B cell (primary cell): ENCODE measurements around the gene RBM4B. TPM values are rescaled to one million over a fixed set of nuclear protein-coding genes. Genes with fewer than 3 reads are reported as not detected.
A peak's percentile ranks its signal among the peaks of the same experiment; 100 is the strongest.
"Not testable (repeated sequence)": the region's sequence is repeated elsewhere in the genome, so short reads cannot be mapped to it uniquely, and the experiment has no call there.

Experiments
- ATAC-seq: fragments of 200-7000 bp; cut with Tn5 transposase; one replicate; pipeline ENCODE4 v1.10.0; 2021; ENCODE audit warnings: low read depth, mild to moderate bottlenecking, moderate number of reproducible peaks, moderate library complexity
- CTCF ChIA-PET: fragments of 350-600 bp; sonication (Branson Sonifier 250); formaldehyde crosslinking; loops from one replicate; lab custom pipeline; 2021; ENCODE audit warnings: antibody characterized with exemption, inconsistent platforms; lab: Charles Lee
- POLR2A ChIA-PET: fragments of 350-600 bp; sonication (Branson Sonifier 250); formaldehyde crosslinking; loops from one replicate; lab custom pipeline; 2021; ENCODE audit warnings: antibody characterized with exemption; lab: Charles Lee
- DNase-seq: peaks from one replicate; pipeline ENCODE4 v3.0.0; 2013
- H2AFZ ChIP-seq: 2 replicates; pipeline ENCODE4 v1.6.1; 2012; ENCODE audit warnings: mild to moderate bottlenecking, low read depth, low read length; ENCODE audit not compliant: insufficient read depth, poor library complexity, severe bottlenecking
- H3K27ac ChIP-seq, 2 donors: 1 replicate in 1 of 2; 2 replicates in 1 of 2; pipeline ENCODE4 v1.5.1; 2012 to 2013; ENCODE audit warnings: low read length in 2 of 2, mild to moderate bottlenecking in 2 of 2, moderate library complexity in 1 of 2
- H3K27me3 ChIP-seq, 4 experiments: fragments of 200-600 bp in 1 of 4; sonication (generic) in 1 of 4; replicated peaks in 1 of 4; 1 replicate in 2 of 4; 2 replicates in 2 of 4; pipeline versions ENCODE4 v1.6.1 to v1.7.0; 2013 to 2016; ENCODE audit warnings: low read length in 3 of 4, mild to moderate bottlenecking in 2 of 4, mixed read lengths in 1 of 4, moderate library complexity in 1 of 4; ENCODE audit not compliant: insufficient read depth in 4 of 4, control insufficient read depth in 3 of 4; ENCODE audit errors: control extremely low read depth in 1 of 4
- H3K36me3 ChIP-seq, 2 experiments: replicated peaks in 1 of 2; 1 replicate in 1 of 2; 2 replicates in 1 of 2; pipeline versions ENCODE4 v1.6.1 to v1.7.1; 2013; ENCODE audit warnings: low read length in 1 of 2; ENCODE audit not compliant: insufficient read depth in 2 of 2, control insufficient read depth in 1 of 2; ENCODE audit errors: control extremely low read depth in 1 of 2, extremely low read depth in 1 of 2
- H3K4me1 ChIP-seq, 2 donors: fragments of 200-600 bp in 1 of 2; sonication (generic) in 1 of 2; 1 replicate in 1 of 2; 2 replicates in 1 of 2; pipeline versions ENCODE4 v1.5.1 to v1.6.1; 2013 to 2017; ENCODE audit warnings: low read length in 2 of 2; ENCODE audit not compliant: control insufficient read depth in 2 of 2, insufficient read depth in 2 of 2
- H3K4me2 ChIP-seq: replicated peaks from 2 replicates; pipeline ENCODE3; 2012; ENCODE audit warnings: mild to moderate bottlenecking, low read depth, low read length; ENCODE audit not compliant: poor library complexity, severe bottlenecking
- H3K4me3 ChIP-seq, 5 experiments: fragments of 200-600 bp in 1 of 5; sonication (generic) in 1 of 5; 1 replicate in 3 of 5; 2 replicates in 2 of 5; pipeline versions ENCODE4 v1.5.1 to v1.7.0; 2011 to 2016; ENCODE audit warnings: low read length in 4 of 5, mild to moderate bottlenecking in 4 of 5, low read depth in 2 of 5, control low read depth in 1 of 5, moderate library complexity in 1 of 5; ENCODE audit not compliant: insufficient read depth in 1 of 5; ENCODE audit errors: control extremely low read depth in 1 of 5, extremely low read depth in 1 of 5
- H3K79me2 ChIP-seq: fragments of 200-600 bp; sonication (generic); one replicate; pipeline ENCODE4 v1.6.0; 2016; ENCODE audit warnings: low read length; ENCODE audit not compliant: control insufficient read depth, insufficient read depth
- H3K9ac ChIP-seq: fragments of 200-600 bp; sonication (generic); 2 replicates; pipeline ENCODE4 v1.6.1; 2017; ENCODE audit warnings: mild to moderate bottlenecking, low read length, moderate library complexity
- H3K9me3 ChIP-seq, 3 donors: one replicate each; pipeline versions ENCODE4 v1.6.1 to v1.7.1; 2013; ENCODE audit warnings: low read length in 2 of 3; ENCODE audit not compliant: control insufficient read depth in 2 of 3, insufficient read depth in 1 of 3; ENCODE audit errors: control extremely low read depth in 1 of 3
- H4K20me1 ChIP-seq: 2 replicates; pipeline ENCODE4 v1.6.0; 2012; ENCODE audit warnings: mild to moderate bottlenecking, low read length; ENCODE audit not compliant: insufficient read depth, control insufficient read depth, poor library complexity, severe bottlenecking
- H3K27ac Mint-ChIP-seq: one replicate; pipeline ENCODE4 v1.8.0; 2021; ENCODE audit warnings: mixed read lengths
- H3K27me3 Mint-ChIP-seq: one replicate; pipeline ENCODE4 v1.8.0; 2021; ENCODE audit warnings: mixed read lengths
- H3K4me1 Mint-ChIP-seq: one replicate; pipeline ENCODE4 v1.8.0; 2021; ENCODE audit warnings: mixed read lengths
- H3K4me3 Mint-ChIP-seq: one replicate; pipeline ENCODE4 v1.8.0; 2021; ENCODE audit warnings: mixed read lengths
- H3K9me3 Mint-ChIP-seq: one replicate; pipeline ENCODE4 v1.8.0; 2022; ENCODE audit warnings: mixed read lengths; ENCODE audit not compliant: insufficient read depth
- CTCF ChIP-seq: fragments of 200-600 bp; IDR thresholded peaks from one replicate; pipeline ENCODE4 v1.8.0; 2022; ENCODE audit warnings: antibody characterized with exemption, mild to moderate bottlenecking
- EZH2 ChIP-seq: IDR thresholded peaks from 2 replicates; pipeline ENCODE4 v1.6.1; 2012; ENCODE audit warnings: borderline replicate concordance, low read depth, mild to moderate bottlenecking, moderate library complexity, low read length; ENCODE audit not compliant: insufficient read depth, poor library complexity, severe bottlenecking
- WGBS: methylation state at CpG from one replicate; pipeline ENCODE4 v1.1.5; 2013; ENCODE audit warnings: missing lambda C conversion rate; ENCODE audit not compliant: insufficient coverage; 5-methylcytosine and 5-hydroxymethylcytosine counted together
- intact Hi-C: fragments of 100-400 bp; cut with micrococcal nuclease; formaldehyde crosslinking; loops from one replicate; pipeline ENCODE4 v1.10.0; 2022
- polyA plus RNA-seq: library from polyadenylated mRNA; depleted of rRNA; stranded (reverse); fragments of >200 nt; gene quantifications from 2 replicates; pipeline ENCODE4 v1.2.3, GENCODE V29; 2012
- total RNA-seq, 2 donors: library from RNA; stranded (reverse); fragments of 120-200 nt in 1 of 2; gene quantifications; 1 replicate in 1 of 2; 2 replicates in 1 of 2; pipeline versions ENCODE4 v1.2.3 to v1.2.4, GENCODE V29; 2013 to 2022

Gene RBM4B
- total and polyA plus RNA-seq, 2 donors (not counting 1 experiment from before 2014, with no cell fraction given) = 33.2 to 61.3 TPM

- ATAC-seq (no peak), DNase-seq (no peak)
- H3K9me3 Mint-ChIP-seq = no peaks in the 10 kb centered on the region
- CTCF ChIA-PET = interaction anchor here (0.9 to 2.1 kb wide), 2 partner anchors 15 to 25 kb away, joined by 3 to 6 read pairs; partner anchors contain the start of gene RBM14
- no CpG with 5 or more reads among the region's 3 CpGs for WGBS
- Histone ChIP-seq H2AFZ (no peak overlapping the region), H3K9ac (peak overlapping the region; percentile 34), H3K4me3 (peak overlapping the region in 1 of 5 experiments; percentile 7), H3K27ac (peak overlapping the region in 1 of 2 donors; percentile 35), H3K36me3 (peaks cover 4 to 70% of the 10 kb centered on the region in 2 experiments), H3K9me3 (no peaks in the 10 kb centered on the region), H3K4me1 (peaks cover 60 to 72% of the 10 kb centered on the region in 2 donors), H3K79me2 (peaks cover 98% of the 10 kb centered on the region), H3K4me2 (peak overlapping the region; percentile 89), H3K27me3 (no peaks in the 10 kb centered on the region), H4K20me1 (peaks cover 93% of the 10 kb centered on the region)
- no peak overlapping the region for H3K27ac Mint-ChIP-seq
- POLR2A ChIA-PET = no interaction called here
- H3K4me1 Mint-ChIP-seq = peaks cover 86% of the 10 kb centered on the region
- TF ChIP-seq EZH2 (no peak), CTCF (no peak)
- intact Hi-C loops = no loop called here
- no peaks in the 10 kb centered on the region for H3K27me3 Mint-ChIP-seq
- H3K4me3 Mint-ChIP-seq = peak overlapping the region; percentile 66
These were observed 35.9 kb downstream of the RBM4B start for GRCh38 chr11:66641834-66642233.

- Histone ChIP-seq H3K36me3 (peaks cover 5 to 54% of the 10 kb centered on the region in 2 experiments), H3K79me2 (peaks cover 98% of the 10 kb centered on the region), H3K4me2 (peak overlapping the region; percentile 89), H3K9ac (peak overlapping the region; percentile 87), H3K27ac (peak overlapping the region in 1 of 2 donors; percentile 41), H3K4me3 (peak overlapping the region in 4 of 5 experiments; percentile 79 to 95 (median 88)), H3K4me1 (peaks cover 52 to 65% of the 10 kb centered on the region in 2 donors), H4K20me1 (peaks cover 80% of the 10 kb centered on the region)
- H3K9me3 Mint-ChIP-seq, H3K9me3 ChIP-seq, ATAC-seq, DNase-seq, H3K27me3 Mint-ChIP-seq, H3K27me3 ChIP-seq, H2AFZ ChIP-seq: not testable (repeated sequence)
- Mint-ChIP-seq H3K4me1 (peaks cover 72% of the 10 kb centered on the region), H3K27ac (peak overlapping the region; percentile 96), H3K4me3 (peak overlapping the region; percentile 99)
- intact Hi-C loops = loop anchor here (1.0 to 2.0 kb wide), 3 partner anchors 61 to 232 kb away; partner anchors contain the start of gene DPP3
- WGBS = 86% methylated on average over 7 of the region's 10 CpGs
- CTCF ChIA-PET = interaction anchor here (1.1 to 5.5 kb wide), 5 partner anchors 22 to 51 kb away, joined by 3 to 54 read pairs (median 15); partner anchors contain the start of genes RBM14 and RBM4B
- POLR2A ChIA-PET = interaction anchor here (0.6 to 3.4 kb wide), 5 partner anchors 20 to 94 kb away, joined by 3 to 53 read pairs (median 9); partner anchors contain the start of genes RBM14, RBM4B and ZDHHC24
These were observed 37.8 kb downstream of the RBM4B start for GRCh38 chr11:66639814-66640340.
